22Rv1 (cell line): ENCODE measurements around the gene TMEM94.

Experiments used
- CTCF ChIP-seq: fragments of 450-650 bp; IDR thresholded peaks from 2 replicates; pipeline ENCODE4 v1.5.1; 2017; ENCODE audit warnings: mild to moderate bottlenecking
- ZFX ChIP-seq: fragments of 450-650 bp; IDR thresholded peaks from 2 replicates; pipeline ENCODE4 v1.6.1; 2017; ENCODE audit warnings: antibody characterized with exemption, borderline replicate concordance

GRCh38 chr17:75447951-75448856, 8.2 kb upstream of the TMEM94 start:
- TF ChIP-seq CTCF (no peak), ZFX (no peak)
